ENCODE data around the gene C10orf143. TPM values are rescaled to one million over a fixed set of nuclear protein-coding genes. Genes with fewer than 3 reads are reported as not detected.

C10orf143 gene
- total RNA-seq, 5 donors from 2014 or later (not counting 1 experiment from before 2014, with no cell fraction given): 7.6 to 14.6 (median 12.3) TPM

DNA sequence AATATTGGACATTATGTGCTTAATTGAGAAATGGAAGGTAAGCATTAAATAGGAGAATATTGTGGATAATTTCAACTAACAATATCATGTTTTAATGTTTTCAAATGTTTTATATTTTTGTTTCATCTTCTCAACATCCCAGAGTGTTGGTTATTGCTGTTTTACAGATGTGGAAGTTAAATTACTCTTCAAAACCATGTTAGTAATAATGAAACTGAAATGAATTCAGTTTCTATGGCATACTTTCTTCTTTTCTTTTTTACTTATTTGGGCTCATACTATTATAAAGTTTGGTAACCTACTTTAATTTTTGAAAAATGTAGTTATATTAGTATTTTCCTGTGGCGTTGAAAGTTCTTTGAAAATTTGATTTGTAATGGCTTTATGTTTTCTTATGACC is 29.8 kb upstream of the C10orf143 start:
- no peak overlapping the region for H3K4me3 Mint-ChIP-seq
- peaks cover 53 to 66% (median 64%) of the 10 kb centered on the region in 3 donors for H3K4me1 Mint-ChIP-seq
- H3K27me3 Mint-ChIP-seq: no peaks in the 10 kb centered on the region
- H3K36me3 Mint-ChIP-seq: peaks cover 23% of the 10 kb centered on the region
- Histone ChIP-seq H3K27me3 (replicated peaks in 1 of 2; ENCODE audit: control insufficient read depth in 2 of 2, extremely low read depth in 1 of 2, insufficient read depth in 2 of 2, low read length in 1 of 2) (peaks cover 0 to 3% of the 10 kb centered on the region in 2 experiments), H3K4me1 (ENCODE audit: control insufficient read depth in 1 of 2, extremely low read depth in 1 of 2, insufficient read depth in 2 of 2, low read length in 2 of 2) (peaks cover 13 to 45% of the 10 kb centered on the region in 2 experiments), H3K36me3 (ENCODE audit: control insufficient read depth in 2 of 2, extremely low read depth in 1 of 2, insufficient read depth in 1 of 2, low read length in 1 of 2) (peaks cover 3 to 10% of the 10 kb centered on the region in 2 donors), H3K4me3 (ENCODE audit: control insufficient read depth in 1 of 2, extremely low read depth in 1 of 2, low read length in 1 of 2) (no peak overlapping the region), H3K9me3 (no peaks in the 10 kb centered on the region), H3K27ac (ENCODE audit: low read length) (no peak overlapping the region)
- H3K9me3 Mint-ChIP-seq: no peaks in the 10 kb centered on the region
- ATAC-seq (replicated peaks in 1 of 4) (no peak), DNase-seq (no peak)
- ChIA-PET CTCF (interaction anchor here in 1 of 2 donors (1.1 to 1.4 kb wide), 2 partner anchors 29 to 47 kb away, joined by 4 to 5 read pairs; no protein-coding TSS in a partner anchor), POLR2A (no interaction called here)
- WGBS (ENCODE audit: insufficient coverage): no CpG with 5 or more reads among the region's 1 CpG
- no peak overlapping the region for H3K27ac Mint-ChIP-seq

DNA sequence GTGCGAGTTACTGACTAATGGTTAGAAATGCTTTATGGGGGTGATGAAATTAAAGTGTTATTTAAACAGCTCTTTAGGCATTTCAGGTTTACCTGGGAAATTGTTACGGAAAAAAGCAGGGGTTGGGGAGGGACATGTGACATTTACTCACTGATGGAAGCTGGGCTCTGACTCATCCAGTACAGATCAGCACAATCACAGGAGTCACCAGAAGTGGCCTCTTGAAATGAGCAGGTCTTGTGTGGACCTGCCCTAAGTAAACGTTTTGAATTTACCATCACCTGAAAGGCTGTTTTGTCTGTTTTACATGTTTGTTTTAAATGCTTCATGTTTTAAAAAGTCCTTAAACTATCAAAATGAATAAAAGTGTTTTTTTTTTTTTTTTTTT is 27.8 kb upstream of the C10orf143 start:
- POLR2A ChIA-PET: interaction anchor here in 1 of 2 donors (0.7 kb wide), 1 partner anchor 37 kb away, joined by 3 read pairs; no protein-coding TSS in a partner anchor
- Histone ChIP-seq H3K27me3 (replicated peaks in 1 of 2; ENCODE audit: control insufficient read depth in 2 of 2, extremely low read depth in 1 of 2, insufficient read depth in 2 of 2, low read length in 1 of 2) (peaks cover 0 to 15% of the 10 kb centered on the region in 2 experiments), H3K27ac (ENCODE audit: low read length) (no peak overlapping the region), H3K36me3 (ENCODE audit: control insufficient read depth in 2 of 2, extremely low read depth in 1 of 2, insufficient read depth in 1 of 2, low read length in 1 of 2) (peaks cover 3 to 8% of the 10 kb centered on the region in 2 donors), H3K4me3 (ENCODE audit: control insufficient read depth in 1 of 2, extremely low read depth in 1 of 2, low read length in 1 of 2) (peak overlapping the region in 1 of 2 donors; percentile 25), H3K4me1 (ENCODE audit: control insufficient read depth in 1 of 2, extremely low read depth in 1 of 2, insufficient read depth in 2 of 2, low read length in 2 of 2) (peaks cover 13 to 48% of the 10 kb centered on the region in 2 experiments), H3K9me3 (no peaks in the 10 kb centered on the region)
- H3K27me3 Mint-ChIP-seq: peaks cover 0 to 2% of the 10 kb centered on the region in 2 donors
- no peak overlapping the region for H3K27ac Mint-ChIP-seq
- H3K36me3 Mint-ChIP-seq: peaks cover 17% of the 10 kb centered on the region
- H3K4me1 Mint-ChIP-seq: peaks cover 53 to 66% (median 65%) of the 10 kb centered on the region in 3 donors
- CTCF ChIA-PET: interaction anchor here in 1 of 2 donors (0.7 kb wide), 1 partner anchor 31 kb away, joined by 3 read pairs; no protein-coding TSS in a partner anchor
- WGBS (ENCODE audit: insufficient coverage): 76% methylated on average over 2 of the region's 3 CpGs
- DNase-seq: no peak
- H3K9me3 Mint-ChIP-seq: no peaks in the 10 kb centered on the region
- H3K4me3 Mint-ChIP-seq: peak overlapping the region; percentile 80 to 84 (median 84)
- no peak for ATAC-seq (replicated peaks in 1 of 4)

DNA sequence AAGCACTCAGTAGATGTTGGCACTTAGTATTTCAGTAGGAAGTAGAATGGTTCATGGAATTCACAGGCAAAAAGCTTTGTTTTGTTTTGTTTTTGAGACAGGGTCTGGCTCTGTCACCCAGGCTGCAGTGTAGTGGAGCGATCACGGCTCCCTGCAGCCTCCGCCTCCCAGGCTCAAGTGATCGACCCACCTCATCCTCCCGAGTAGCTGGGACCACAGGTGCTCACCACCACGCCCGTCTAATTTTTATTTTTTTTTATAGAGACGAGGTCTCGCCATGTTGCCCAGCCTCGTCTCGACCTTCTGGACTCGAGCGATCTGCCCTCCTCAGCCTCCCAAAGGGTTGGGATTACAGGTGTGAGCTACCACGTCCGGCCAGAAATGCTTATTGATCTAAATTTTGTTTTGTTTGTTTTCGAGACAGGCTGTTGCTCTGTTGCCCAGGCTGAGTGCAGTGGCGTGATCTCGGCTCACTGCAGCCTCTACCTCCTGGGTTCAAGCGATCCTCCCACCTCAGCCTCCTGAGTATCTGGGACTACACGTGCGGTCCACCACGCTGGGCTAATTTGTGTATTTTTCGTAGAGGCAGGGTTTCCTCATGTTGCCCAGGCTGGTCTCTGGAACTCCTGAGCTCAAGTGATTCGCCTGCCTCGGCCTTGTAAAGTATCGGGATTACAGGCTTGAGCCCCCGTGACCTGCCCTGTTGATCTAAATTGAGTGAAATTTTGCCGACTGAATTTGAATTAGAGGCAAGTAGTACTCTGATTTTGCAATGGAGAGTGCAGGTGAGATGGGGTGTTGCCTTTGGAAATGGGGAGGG is 27.2 kb upstream of the C10orf143 start:
- 90% methylated on average over 28 of the region's 28 CpGs for WGBS (ENCODE audit: insufficient coverage)
- POLR2A ChIA-PET: interaction anchor here (0.7 to 2.0 kb wide), 3 partner anchors 26 to 37 kb away, joined by 3 to 21 read pairs (median 3); partner anchors contain the start of gene C10orf143 (in 1 of the 2)
- Mint-ChIP-seq H3K36me3 (peaks cover 14% of the 10 kb centered on the region), H3K4me3 (peak overlapping the region; percentile 80 to 84 (median 84)), H3K27ac (peak overlapping the region in 1 of 2 donors; percentile 46), H3K4me1 (peaks cover 47 to 62% (median 61%) of the 10 kb centered on the region in 3 donors), H3K27me3 (peaks cover 0 to 2% of the 10 kb centered on the region in 2 donors), H3K9me3 (no peaks in the 10 kb centered on the region)
- Histone ChIP-seq H3K4me3 (ENCODE audit: control insufficient read depth in 1 of 2, extremely low read depth in 1 of 2, low read length in 1 of 2) (peak overlapping the region in 1 of 2 donors; percentile 25), H3K36me3 (ENCODE audit: control insufficient read depth in 2 of 2, extremely low read depth in 1 of 2, insufficient read depth in 1 of 2, low read length in 1 of 2) (peaks cover 3 to 8% of the 10 kb centered on the region in 2 donors), H3K9me3 (no peaks in the 10 kb centered on the region), H3K4me1 (ENCODE audit: control insufficient read depth in 1 of 2, extremely low read depth in 1 of 2, insufficient read depth in 2 of 2, low read length in 2 of 2) (peaks cover 13 to 48% of the 10 kb centered on the region in 2 experiments), H3K27me3 (replicated peaks in 1 of 2; ENCODE audit: control insufficient read depth in 2 of 2, extremely low read depth in 1 of 2, insufficient read depth in 2 of 2, low read length in 1 of 2) (peaks cover 0 to 15% of the 10 kb centered on the region in 2 experiments), H3K27ac (ENCODE audit: low read length) (no peak overlapping the region)
- CTCF ChIA-PET: interaction anchor here in 1 of 2 donors (0.7 to 1.1 kb wide), 2 partner anchors 28 to 31 kb away, joined by 3 read pairs; no protein-coding TSS in a partner anchor
- no peak for DNase-seq
- ATAC-seq (replicated peaks in 1 of 4): no peak

DNA sequence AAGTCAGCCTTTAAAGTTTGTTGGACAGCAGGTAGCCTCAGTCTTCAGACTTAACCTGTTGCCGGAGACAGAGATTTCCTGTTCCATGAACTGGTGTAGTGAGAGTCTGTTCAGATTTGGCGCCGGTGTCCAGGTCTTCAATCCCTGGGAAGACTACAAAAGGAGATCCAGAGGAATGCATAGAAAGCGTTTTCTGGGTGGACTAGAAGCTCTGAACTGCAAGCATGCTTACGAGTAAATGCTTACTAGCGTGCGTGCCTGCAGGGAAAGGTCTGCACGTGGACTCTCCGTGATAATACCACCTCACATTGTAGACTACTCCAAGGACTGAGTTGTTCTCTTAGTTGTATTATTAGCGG is 26.4 kb upstream of the C10orf143 start:
- Histone ChIP-seq H3K27ac (ENCODE audit: low read length) (no peak overlapping the region), H3K4me1 (ENCODE audit: control insufficient read depth in 1 of 2, extremely low read depth in 1 of 2, insufficient read depth in 2 of 2, low read length in 2 of 2) (peaks cover 13 to 48% of the 10 kb centered on the region in 2 experiments), H3K9me3 (no peaks in the 10 kb centered on the region), H3K27me3 (replicated peaks in 1 of 2; ENCODE audit: control insufficient read depth in 2 of 2, extremely low read depth in 1 of 2, insufficient read depth in 2 of 2, low read length in 1 of 2) (peaks cover 0 to 15% of the 10 kb centered on the region in 2 experiments), H3K4me3 (ENCODE audit: control insufficient read depth in 1 of 2, extremely low read depth in 1 of 2, low read length in 1 of 2) (peak overlapping the region; percentile 72 to 85), H3K36me3 (ENCODE audit: control insufficient read depth in 2 of 2, extremely low read depth in 1 of 2, insufficient read depth in 1 of 2, low read length in 1 of 2) (peaks cover 0 to 8% of the 10 kb centered on the region in 2 donors)
- peaks cover 1 to 6% of the 10 kb centered on the region in 2 donors for H3K27me3 Mint-ChIP-seq
- no peak for ATAC-seq (replicated peaks in 1 of 4)
- peaks cover 39 to 54% (median 53%) of the 10 kb centered on the region in 3 donors for H3K4me1 Mint-ChIP-seq
- ChIA-PET POLR2A (interaction anchor here (0.9 to 2.0 kb wide), 2 partner anchors 26 kb away, joined by 3 to 21 read pairs; partner anchors contain the start of gene C10orf143 (in 1 of the 2)), CTCF (interaction anchor here in 1 of 2 donors (1.1 kb wide), 1 partner anchor 28 kb away, joined by 3 read pairs; no protein-coding TSS in a partner anchor)
- no peaks in the 10 kb centered on the region for H3K9me3 Mint-ChIP-seq
- H3K4me3 Mint-ChIP-seq: peak overlapping the region; percentile 80 to 84 (median 84)
- peak overlapping the region; percentile 46 to 61 for H3K27ac Mint-ChIP-seq
- WGBS (ENCODE audit: insufficient coverage): 0% methylated on average over 4 of the region's 10 CpGs
- DNase-seq: no peak
- peaks cover 6% of the 10 kb centered on the region for H3K36me3 Mint-ChIP-seq

DNA sequence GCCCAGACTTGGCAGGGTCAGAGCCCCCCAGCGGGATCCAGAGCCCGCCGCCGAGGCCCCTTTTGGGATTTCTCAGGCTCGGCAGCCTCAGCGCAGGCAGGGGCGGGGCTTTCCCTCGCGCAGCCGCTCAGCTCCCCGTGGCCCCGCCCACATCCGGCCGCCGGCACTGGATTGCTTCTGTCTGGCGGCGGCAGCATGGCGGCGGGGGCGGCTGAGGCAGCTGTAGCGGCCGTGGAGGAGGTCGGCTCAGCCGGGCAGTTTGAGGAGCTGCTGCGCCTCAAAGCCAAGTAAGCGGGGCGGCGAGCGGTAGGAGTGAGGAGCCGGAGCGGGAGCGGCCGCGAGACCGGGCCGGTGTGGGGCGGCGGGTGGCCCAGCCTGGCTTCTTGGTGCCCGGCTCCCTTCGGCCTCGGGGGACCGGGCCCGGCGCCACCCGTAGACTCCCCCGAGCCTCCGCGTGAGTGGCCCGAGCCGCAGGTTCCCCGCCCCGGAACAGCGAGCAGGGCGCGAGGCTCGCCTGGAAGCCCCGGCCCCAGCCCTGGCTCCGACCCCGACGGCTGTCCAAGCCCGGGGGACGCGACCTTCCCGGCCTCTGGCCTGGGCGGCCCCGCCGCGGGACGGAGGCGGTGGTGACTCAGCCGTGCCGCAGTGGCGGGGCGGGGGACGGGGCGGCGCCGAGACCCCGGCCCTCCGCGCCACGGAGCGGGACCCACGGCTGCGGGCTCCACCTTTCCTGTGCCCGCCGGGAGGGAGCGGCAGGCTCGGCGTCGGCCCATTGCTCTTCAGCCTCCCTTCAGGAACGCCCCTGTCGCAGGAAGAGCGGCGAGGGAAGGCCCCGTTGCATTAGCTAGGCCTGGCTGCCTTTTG is 25.8 kb upstream of the C10orf143 start, which contains the start of gene GLRX3:
Gene GLRX3, plus strand, starts transcription at position 166 of the 864 bp plus-strand sequence. Its CDS starts 30 bp downstream, at position 196.
- H3K36me3 Mint-ChIP-seq: peaks cover 5% of the 10 kb centered on the region
- peaks cover 13 to 42% of the 10 kb centered on the region in 2 experiments for H3K4me1 ChIP-seq (ENCODE audit: control insufficient read depth in 1 of 2, extremely low read depth in 1 of 2, insufficient read depth in 2 of 2, low read length in 2 of 2)
- POLR2A ChIA-PET: interaction anchor here in 1 of 2 donors (2.0 kb wide), 1 partner anchor 26 kb away, joined by 21 read pairs; the partner anchor contains the start of gene C10orf143

More for the DNA sequence above, 25.8 kb upstream of the C10orf143 start, which contains the start of gene GLRX3:
- H3K27ac Mint-ChIP-seq: peak within 1 kb of the TSS; percentile 81 to 87
- Histone ChIP-seq H3K27me3 (replicated peaks in 1 of 2; ENCODE audit: control insufficient read depth in 2 of 2, extremely low read depth in 1 of 2, insufficient read depth in 2 of 2, low read length in 1 of 2) (peaks cover 0 to 15% of the 10 kb centered on the region in 2 experiments), H3K9me3 (no peaks in the 10 kb centered on the region), H3K36me3 (ENCODE audit: control insufficient read depth in 2 of 2, extremely low read depth in 1 of 2, insufficient read depth in 1 of 2, low read length in 1 of 2) (peaks cover 0 to 8% of the 10 kb centered on the region in 2 donors), H3K27ac (ENCODE audit: low read length) (peak within 1 kb of the TSS; percentile 73), H3K4me3 (ENCODE audit: control insufficient read depth in 1 of 2, extremely low read depth in 1 of 2, low read length in 1 of 2) (peak within 1 kb of the TSS; percentile 72 to 85)
- H3K27me3 Mint-ChIP-seq: peaks cover 8 to 12% of the 10 kb centered on the region in 2 donors
- H3K4me3 Mint-ChIP-seq: peak within 1 kb of the TSS; percentile 85 to 91 (median 90)
- under 1% methylated on average over 96 of the region's 96 CpGs for WGBS (ENCODE audit: insufficient coverage)
- H3K9me3 Mint-ChIP-seq: no peaks in the 10 kb centered on the region
- ATAC-seq (replicated peaks in 1 of 4): peak; percentile 90 to 94 (median 94)
- peaks cover 33 to 48% (median 47%) of the 10 kb centered on the region in 3 donors for H3K4me1 Mint-ChIP-seq
- CTCF ChIA-PET: interaction anchor here (0.6 to 1.1 kb wide), 4 partner anchors 9 to 670 kb away, joined by 3 to 32 read pairs (median 5); partner anchors contain the start of genes C10orf143 (in 1 of the 2) and MGMT (in 1 of the 2)
- DNase-seq: peak; percentile 71 to 94 (median 83)

Data from T-cell (primary cell).